Calu3 (cell line): ENCODE measurements around the gene PTPN1. TPM values are rescaled to one million over a fixed set of nuclear protein-coding genes. Genes with fewer than 3 reads are reported as not detected.

Experiments
- BruUV-seq: library from RNA; stranded (reverse); fragments of 400-500 nt; replicated peaks from 2 replicates; lab custom pipeline; 2021; lab: Mats Ljungman, UMichigan
- CTCF ChIA-PET: fragments of 300-600 bp; sonication (Branson Sonifier 250); formaldehyde crosslinking; loops from one replicate; lab custom pipeline; 2022; ENCODE audit warnings: antibody characterized with exemption; lab: Charles Lee
- DNase-seq: peaks from one replicate; pipeline ENCODE4 v3.0.0; 2022
- H3K27ac Mint-ChIP-seq: one replicate; pipeline ENCODE4 v1.8.0; 2022; ENCODE audit warnings: mixed read lengths; ENCODE audit not compliant: unreplicated experiment
- H3K27me3 Mint-ChIP-seq: one replicate; pipeline ENCODE4 v1.8.0; 2022; ENCODE audit warnings: mixed read lengths; ENCODE audit not compliant: unreplicated experiment
- H3K36me3 Mint-ChIP-seq: one replicate; pipeline ENCODE4 v1.8.0; 2022; ENCODE audit warnings: mild to moderate bottlenecking, moderate library complexity, mixed read lengths; ENCODE audit not compliant: insufficient read depth, unreplicated experiment
- H3K4me1 Mint-ChIP-seq: one replicate; pipeline ENCODE4 v1.8.0; 2022; ENCODE audit warnings: mild to moderate bottlenecking, low read depth, mixed read lengths; ENCODE audit not compliant: unreplicated experiment
- H3K4me3 Mint-ChIP-seq: one replicate; pipeline ENCODE4 v1.8.0; 2022; ENCODE audit warnings: mild to moderate bottlenecking, low read depth, moderate library complexity, mixed read lengths; ENCODE audit not compliant: unreplicated experiment
- H3K9me3 Mint-ChIP-seq: one replicate; pipeline ENCODE4 v1.8.0; 2022; ENCODE audit warnings: low read depth, mixed read lengths; ENCODE audit not compliant: unreplicated experiment
- CTCF ChIP-seq: fragments of 200-600 bp; IDR thresholded peaks from one replicate; pipeline ENCODE4 v1.8.0; 2022; ENCODE audit warnings: antibody characterized with exemption; ENCODE audit not compliant: unreplicated experiment
- intact Hi-C: fragments of 100-400 bp; cut with micrococcal nuclease; formaldehyde crosslinking; loops from one replicate; pipeline ENCODE4 v1.10.0; 2022; ENCODE audit not compliant: unreplicated experiment
- total RNA-seq: library from RNA; stranded (reverse); gene quantifications from 2 replicates; pipeline ENCODE4 v1.2.3, GENCODE V29; 2022

The PTPN1 gene
- total RNA-seq, 1 experiment from 2014 or later = 58.5 TPM

GRCh38 chr20:50579511-50579910 is 69.3 kb downstream of the PTPN1 start:
- peaks cover 7% of the 10 kb centered on the region for H3K4me1 Mint-ChIP-seq
- BruUV-seq = no TSS peak
- intact Hi-C loops = loop anchor here (5.0 kb wide), 1 partner anchor 87 kb away; no protein-coding TSS in a partner anchor
- H3K4me3 Mint-ChIP-seq = no peak overlapping the region
- no peak overlapping the region for H3K27ac Mint-ChIP-seq
- no peaks in the 10 kb centered on the region for H3K27me3 Mint-ChIP-seq
- CTCF ChIA-PET = interaction anchor here (0.6 kb wide), 1 partner anchor 69 kb away, joined by 4 read pairs; the partner anchor contains the start of gene PTPN1
- TF ChIP-seq CTCF = no peak
- no peak for DNase-seq
- H3K36me3 Mint-ChIP-seq = peaks cover 67% of the 10 kb centered on the region
- H3K9me3 Mint-ChIP-seq = no peaks in the 10 kb centered on the region

GRCh38 chr20:50580016-50580747 is 70.0 kb downstream of the PTPN1 start:
- Mint-ChIP-seq H3K4me3 (no peak overlapping the region), H3K9me3 (no peaks in the 10 kb centered on the region), H3K27me3 (no peaks in the 10 kb centered on the region), H3K4me1 (peaks cover 7% of the 10 kb centered on the region), H3K36me3 (peaks cover 69% of the 10 kb centered on the region), H3K27ac (no peak overlapping the region)
- peak; percentile 86 for DNase-seq
- CTCF ChIA-PET = no interaction called here
- peak; percentile 98 for TF ChIP-seq CTCF
- no TSS peak for BruUV-seq
- intact Hi-C loops = no loop called here

GRCh38 chr20:50580842-50581544 is 70.8 kb downstream of the PTPN1 start:
- Mint-ChIP-seq H3K9me3 (no peaks in the 10 kb centered on the region), H3K27ac (no peak overlapping the region), H3K36me3 (peaks cover 61% of the 10 kb centered on the region), H3K4me1 (peaks cover 4% of the 10 kb centered on the region), H3K27me3 (no peaks in the 10 kb centered on the region), H3K4me3 (no peak overlapping the region)
- intact Hi-C loops = no loop called here
- no peak for TF ChIP-seq CTCF
- CTCF ChIA-PET = no interaction called here
- no TSS peak for BruUV-seq
- no peak for DNase-seq

- Mint-ChIP-seq H3K9me3 (no peaks in the 10 kb centered on the region), H3K4me3 (no peak overlapping the region), H3K4me1 (no peaks in the 10 kb centered on the region), H3K27ac (no peak overlapping the region), H3K36me3 (peaks cover 57% of the 10 kb centered on the region), H3K27me3 (no peaks in the 10 kb centered on the region)
- no TSS peak for BruUV-seq
- CTCF ChIA-PET = no interaction called here
- intact Hi-C loops = no loop called here
- no peak for DNase-seq
- no peak for TF ChIP-seq CTCF
Observed at GRCh38 chr20:50582092-50582491, 71.9 kb downstream of the PTPN1 start.
